GM19240 (cell line): ENCODE data around the gene TPRN.

ENCODE experiments used
- DNase-seq: peaks from one replicate; pipeline ENCODE4 v3.0.0; 2011; ENCODE audit warnings: low spot score; ENCODE audit not compliant: insufficient read length

Gene TPRN

DNA sequence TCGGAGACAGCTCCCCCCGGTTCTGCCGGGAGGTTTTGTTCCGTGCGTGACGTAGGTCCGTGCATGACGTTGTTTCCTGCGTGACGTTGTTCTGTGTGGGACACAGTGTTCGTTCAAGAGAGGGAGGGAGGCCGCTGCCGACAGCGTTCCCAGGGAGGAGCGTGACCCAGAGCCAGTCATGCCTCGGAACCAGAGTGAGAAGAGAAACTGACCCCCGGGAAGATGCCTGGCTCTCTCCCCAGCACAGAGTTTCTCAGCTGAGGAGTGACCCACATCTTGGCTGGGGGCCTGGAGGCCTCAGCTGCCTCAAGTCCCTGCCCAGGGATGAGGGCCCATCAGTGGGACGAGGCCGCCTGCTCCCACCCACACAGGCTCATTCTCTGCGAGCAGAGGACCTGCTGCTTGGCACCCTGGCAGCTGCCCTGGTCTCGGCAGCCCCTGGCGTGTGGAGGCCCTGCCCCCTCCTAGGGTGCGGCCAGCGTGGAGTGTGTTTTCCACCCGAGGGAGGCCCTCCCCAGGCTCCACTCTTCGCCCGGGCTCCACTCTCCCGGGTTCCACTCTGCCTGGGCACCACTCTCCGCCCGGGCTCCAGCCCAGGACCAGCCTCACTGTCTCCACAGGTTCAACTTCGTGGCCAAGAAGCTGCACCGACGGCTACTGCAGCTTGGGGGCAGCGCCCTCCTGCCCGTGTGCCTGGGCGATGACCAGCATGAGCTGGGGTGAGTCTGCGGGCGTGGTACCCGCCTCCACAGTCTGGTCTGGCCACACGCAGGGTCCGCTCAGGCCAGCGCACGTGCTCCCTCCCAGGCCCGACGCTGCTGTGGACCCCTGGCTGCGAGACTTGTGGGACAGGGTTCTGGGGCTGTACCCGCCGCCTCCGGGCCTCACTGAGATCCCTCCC, 12.9 kb upstream of the TPRN start:
- no peak for DNase-seq

DNA sequence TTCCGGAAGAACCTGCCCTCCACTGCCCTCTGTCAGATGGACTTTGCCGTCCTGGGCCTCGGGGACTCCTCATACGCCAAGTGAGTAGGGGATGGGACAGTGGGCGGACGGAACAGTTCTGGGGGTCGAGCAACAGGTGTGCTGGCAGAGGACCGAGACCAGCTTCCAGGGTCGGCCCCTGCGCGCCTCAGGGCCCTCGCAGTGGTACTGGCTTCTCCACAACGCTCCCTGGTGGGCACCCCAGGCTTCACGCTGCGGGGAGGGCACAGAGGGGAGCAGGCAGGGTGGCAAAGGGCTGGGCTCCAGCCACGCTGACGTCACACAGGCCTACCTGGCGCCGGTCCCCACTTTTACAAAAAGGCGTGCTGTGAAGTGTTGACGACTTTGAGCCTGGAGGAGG, 12.0 kb upstream of the TPRN start:
- DNase-seq = no peak

DNA sequence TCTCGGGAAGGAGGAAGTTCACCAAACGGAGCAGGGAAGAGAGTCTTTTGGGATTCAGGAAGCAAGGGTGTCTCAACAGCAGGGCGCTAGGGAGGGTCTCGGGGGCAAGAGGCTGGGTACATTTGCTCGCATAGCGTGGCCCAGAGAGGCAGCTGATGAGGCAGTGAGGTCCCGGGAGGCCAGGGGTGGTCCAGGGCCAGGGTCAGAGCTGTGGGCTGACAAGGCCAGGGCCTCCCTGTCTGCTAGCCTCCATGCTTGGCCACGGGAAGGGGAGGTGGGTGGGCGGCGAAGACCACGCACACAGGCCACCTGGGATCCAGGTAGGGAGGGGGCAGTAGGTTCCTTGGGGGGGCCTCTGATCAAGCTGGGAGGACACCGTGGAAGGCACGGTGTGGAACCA, 11.0 kb upstream of the TPRN start:
- DNase-seq = no peak

DNA sequence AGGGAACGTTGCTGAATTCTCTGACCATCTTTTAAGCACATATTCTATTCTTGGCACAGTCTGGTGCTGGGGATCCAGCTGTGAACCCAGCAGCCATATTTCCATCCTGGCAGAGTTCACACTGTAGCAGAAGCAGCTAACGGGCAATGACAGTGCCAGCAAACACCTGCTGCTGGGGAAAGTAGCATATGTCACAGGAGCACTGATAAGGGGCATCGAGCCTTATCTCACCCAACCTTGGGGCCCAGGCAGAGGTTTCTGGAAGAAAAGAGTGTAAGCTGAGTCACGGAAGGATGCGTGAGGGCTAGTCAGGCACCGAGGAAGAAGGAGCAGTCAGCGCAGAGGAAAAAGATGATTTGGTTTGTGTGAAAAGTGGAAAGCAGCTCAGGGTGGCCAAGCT, 6.1 kb upstream of the TPRN start:
- DNase-seq = no peak

DNA sequence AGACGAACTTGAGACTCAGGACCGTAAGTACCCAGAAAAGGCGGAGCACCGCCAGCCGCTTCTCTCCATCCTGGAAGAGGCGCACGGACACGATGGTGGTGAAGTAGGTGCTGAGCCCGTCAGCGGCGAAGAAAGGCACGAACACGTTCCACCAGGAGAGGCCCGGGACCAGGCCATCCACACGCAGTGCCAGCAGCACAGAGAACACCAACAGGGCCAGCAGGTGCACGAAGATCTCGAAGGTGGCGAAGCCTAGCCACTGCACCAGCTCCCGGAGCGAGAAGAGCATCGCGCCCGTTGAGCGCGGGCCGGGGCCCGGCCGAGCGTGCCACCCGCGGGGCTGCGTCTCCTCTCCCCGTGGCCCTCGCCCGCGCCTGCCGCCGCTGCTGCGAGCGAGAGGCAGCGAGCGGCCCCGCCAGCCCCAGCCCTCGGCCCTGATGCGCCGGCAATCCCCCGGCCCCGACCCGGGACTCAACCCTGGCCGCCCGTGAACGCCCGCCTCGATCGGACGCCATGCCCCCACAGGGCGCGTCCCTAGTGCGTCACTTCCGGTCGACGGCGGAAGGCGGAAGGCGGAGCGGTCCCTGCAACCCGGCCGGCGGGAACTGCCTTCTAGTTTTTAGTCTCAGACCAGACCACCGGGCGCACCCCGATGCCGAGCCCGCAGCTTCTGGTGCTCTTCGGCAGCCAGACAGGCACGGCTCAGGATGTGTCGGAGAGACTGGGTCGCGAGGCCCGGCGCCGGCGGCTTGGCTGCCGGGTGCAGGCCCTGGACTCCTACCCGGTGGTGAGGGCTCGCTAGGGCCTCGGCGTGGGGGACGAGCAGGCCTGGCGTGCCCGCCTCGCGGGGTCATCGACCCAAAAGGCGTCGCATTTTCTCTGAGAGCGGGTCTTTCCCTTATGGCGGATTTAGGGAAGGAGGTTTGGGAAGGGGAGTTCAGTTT, 4.9 kb upstream of the TPRN start, which contains the start of the genes NDOR1 and TMEM203:
Gene NDOR1 (plus strand): TSS at position 575 of the 944 bp plus-strand sequence. CDS start 78 bp downstream, at position 653.
Gene TMEM203 (minus strand): TSS at position 523 of the 944 bp plus-strand sequence. CDS start 234 bp downstream, at position 289.
- DNase-seq = peak; percentile 97

DNA sequence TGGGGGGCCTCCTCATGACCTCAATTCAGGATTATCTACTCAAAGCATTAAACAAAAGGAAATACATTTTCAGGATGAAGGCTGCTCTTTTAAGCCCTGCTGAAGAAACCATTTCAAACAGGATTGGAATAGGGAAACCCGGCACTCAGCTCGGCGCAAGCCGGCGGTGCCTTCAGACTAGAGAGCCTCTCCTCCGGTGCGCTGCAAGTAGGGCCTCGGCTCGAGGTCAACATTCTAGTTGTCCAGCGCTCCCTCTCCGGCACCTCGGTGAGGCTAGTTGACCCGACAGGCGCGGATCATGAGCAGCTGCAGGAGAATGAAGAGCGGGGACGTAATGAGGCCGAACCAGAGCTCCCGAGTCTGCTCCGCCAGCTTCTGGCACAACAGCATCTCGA, 4.2 kb upstream of the TPRN start:
- DNase-seq = no peak

DNA sequence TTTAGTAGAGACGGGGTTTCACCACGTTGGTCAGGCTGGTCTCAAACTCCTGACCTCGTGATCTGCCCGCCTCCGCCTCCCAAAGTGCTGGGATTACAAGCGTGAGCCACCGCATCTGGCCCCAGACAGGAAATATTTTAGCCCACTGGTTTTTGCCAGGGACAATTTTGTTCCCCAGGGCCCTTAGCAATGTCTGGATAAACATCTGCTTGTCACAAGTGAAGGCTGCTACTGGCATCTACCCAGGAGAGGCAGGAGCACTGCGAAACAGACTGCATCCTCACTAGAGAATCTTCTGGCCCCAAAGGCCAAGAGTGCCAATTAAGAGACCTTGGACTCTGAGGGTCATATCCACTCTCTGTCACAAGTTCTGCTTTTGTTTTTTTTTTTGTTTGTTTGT, 2.4 kb upstream of the TPRN start:
- no peak for DNase-seq

DNA sequence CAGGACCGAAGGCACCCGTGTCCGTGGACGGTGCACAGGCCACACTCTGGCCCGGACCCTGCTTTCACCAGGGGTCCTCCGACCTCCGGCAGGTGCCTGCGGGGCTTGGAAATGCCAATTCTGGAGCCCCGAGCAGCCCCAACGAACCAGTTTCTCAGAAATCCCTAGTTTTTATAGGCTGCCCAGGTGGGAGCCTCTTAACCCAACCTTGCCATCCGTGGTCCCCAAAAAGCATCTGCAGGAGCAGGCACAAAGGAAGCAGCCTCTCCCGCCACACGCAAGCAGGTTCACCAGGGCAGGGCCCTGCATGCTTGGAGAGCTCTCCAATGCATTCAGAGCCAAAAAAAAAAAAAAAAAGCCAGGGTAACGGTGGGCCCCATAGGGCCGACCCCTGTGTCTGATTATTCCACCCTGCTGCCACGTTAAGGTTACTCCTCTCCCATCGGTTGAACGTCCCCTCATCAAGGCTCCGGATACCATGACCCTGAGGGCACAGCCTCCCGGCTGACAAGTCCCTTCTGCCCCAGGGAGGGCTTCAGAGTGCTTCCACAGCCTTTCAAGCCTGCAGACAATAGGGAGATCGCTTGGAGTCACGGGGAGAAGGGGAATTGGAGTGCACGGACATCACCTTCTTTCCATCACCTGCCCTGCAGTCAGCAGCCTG, 796 bp upstream of the TPRN start:
- no peak for DNase-seq

DNA sequence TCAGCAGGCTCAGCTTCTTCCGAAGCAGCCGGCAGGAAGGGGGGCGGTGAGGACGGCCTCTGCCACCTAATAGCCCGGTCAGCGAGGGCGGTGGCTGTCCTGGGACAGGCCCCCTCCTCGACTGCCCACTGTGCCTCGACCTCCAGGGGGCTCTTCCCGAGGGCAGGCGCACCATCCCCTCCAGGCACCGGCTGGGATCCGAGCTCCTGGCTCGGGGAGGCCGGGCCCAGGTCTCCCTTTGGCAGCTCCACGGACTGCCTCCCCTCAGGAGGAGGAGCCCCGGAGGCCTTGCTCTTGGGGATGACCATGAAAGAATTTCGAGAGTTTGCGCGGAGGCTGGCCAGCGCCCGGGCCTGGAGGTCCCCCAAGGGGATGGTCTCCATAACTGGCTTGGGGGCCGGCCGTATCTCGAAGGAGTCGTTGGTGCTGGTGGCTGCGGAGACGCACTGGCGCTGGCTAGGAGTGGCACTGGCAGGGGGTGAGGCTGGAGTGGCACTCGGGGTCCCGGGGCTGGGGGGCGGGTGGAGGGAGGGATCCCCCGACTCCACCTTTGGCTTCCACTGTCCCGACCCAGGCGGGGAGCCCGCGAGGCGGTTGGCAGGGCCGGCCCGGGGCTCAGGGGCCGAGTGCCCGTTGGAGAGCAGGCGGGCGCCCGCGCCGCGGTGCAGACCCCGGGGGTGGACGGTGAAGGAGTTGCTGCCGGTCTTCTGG, 975 bp downstream of the TPRN start:
- no peak for DNase-seq

DNA sequence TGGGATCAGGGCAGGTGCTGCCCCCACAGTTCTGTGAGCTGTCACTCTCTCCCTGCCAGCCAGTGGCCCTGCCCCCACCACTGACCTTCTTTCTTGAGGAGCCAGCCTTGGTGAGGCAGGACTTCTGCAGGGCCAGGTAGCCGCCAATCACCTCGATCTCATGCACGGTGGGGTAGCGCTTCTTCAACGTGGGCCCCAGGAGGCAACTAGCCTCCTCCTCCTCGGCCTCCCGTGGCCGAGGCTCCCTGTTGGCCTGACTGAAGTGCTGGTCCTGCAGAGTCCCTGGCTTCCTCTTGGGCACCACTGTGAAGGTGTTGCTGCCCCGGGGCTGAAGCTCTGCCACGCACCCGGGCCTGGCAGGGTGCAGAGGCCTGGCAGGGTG, 1.6 kb downstream of the TPRN start:
- no peak for DNase-seq

DNA sequence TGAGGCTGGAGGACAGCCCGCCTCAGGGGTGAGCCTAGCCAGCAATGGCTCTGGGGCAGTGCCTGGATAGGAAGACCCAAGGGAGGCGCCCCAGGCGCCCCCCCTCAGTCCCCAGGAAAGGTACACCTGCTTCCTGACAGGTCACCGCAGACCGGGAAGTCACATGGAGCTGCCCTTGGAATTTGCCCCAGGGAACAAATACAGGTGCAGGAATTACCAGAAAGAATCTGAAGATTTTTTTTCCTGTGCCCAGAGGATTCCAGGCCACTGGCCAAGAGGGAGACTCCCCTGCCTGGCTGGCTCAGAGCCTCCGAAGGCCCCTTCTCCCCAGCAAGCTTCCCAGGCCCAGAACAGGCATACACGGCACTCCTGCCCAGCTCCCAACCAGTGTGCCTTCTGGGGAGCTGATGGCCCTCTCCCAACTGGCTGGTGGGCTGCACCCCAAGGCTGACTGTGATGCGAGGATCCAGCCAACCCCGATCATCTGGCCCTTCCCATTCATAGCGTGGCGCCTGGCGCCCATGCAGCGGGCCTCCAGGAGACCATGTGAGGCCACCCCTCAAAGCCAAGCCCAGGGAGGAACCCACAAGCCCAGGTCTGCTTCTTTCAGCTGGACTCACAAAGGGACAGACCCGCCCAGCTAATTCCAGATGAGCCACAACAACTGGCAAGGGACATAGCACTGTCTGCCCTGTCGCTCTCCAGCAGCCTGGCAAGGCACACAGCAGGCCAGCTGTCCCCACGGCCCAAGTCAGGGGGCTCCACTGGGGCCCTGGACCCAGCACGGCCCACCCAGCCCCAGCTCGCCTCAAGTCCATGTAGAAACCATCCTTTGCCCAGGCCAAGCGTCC, 2.3 kb downstream of the TPRN start:
- no peak for DNase-seq

DNA sequence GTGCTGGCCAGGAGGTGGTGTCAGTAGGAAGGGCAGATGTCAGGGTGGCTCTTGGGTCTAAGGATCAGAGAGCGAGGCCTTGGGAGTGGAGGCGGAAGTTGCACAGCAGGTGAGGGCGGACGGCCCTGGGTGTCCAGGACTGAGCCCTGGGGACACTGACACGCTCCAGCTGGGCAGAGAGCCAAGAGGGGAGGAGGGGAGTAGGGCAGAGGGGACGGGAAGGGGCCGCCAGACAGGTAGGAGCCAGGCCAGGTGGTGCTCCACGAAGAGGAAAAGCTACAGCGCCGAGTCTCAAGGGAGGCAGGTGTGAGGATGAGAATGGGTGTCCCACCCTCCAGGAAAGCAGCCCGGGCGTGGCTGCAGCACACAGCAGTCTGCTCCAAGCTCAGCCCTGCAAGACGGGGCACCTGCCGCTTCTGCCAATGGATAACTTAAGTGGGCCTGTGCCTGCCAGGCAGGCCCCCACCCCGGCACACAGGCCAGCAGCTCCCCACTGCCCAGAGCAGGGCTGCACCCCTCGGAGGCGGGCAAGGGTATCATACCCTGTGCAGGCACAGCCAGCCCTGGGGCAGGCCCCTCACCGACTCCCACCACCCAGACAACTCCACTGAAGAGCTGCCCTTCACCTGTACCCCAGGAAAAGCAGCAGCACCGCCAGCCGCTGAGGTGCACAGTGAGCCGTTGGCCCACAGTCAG, 4.9 kb downstream of the TPRN start:
- no peak for DNase-seq

DNA sequence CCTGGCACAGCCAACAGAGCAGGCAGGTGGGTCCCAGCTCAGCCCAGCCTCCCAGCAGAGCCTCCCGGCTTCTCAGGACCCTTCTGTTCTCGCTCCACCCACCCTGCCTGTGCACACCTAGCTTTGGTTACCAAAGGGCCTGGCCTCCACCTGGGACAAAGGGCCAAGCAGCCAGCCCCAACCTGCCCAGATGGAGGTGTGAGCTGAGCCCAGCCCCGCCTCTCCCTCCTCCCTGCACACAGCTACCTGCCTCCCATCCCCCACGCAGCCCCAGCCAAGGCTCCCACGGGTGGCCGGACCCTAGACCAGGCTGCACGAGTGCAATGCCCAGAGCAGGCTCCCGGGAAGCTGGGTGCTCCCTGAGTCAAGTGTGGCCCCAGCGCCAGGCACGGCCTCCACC, 5.6 kb downstream of the TPRN start:
- DNase-seq = no peak

DNA sequence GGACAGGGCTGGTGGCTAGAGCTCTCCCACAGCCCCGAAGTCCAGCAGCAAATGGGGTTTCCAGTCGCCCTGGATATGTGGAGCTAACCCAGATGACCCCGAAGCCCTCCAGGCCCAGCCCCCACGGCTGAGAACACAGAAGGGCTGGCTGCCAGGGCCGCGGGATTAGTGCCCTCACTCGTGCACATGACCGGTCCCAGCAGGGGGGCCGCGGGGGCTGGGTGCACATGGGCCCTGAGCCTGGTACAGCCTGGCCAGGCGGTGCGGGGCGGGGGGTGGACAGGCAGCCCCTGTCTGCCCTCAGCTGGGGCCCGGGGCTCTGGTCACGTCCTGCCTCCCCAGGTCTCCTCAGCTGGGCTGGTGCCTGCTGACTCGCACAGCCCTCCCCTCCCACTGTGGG, 6.2 kb downstream of the TPRN start:
- no peak for DNase-seq

DNA sequence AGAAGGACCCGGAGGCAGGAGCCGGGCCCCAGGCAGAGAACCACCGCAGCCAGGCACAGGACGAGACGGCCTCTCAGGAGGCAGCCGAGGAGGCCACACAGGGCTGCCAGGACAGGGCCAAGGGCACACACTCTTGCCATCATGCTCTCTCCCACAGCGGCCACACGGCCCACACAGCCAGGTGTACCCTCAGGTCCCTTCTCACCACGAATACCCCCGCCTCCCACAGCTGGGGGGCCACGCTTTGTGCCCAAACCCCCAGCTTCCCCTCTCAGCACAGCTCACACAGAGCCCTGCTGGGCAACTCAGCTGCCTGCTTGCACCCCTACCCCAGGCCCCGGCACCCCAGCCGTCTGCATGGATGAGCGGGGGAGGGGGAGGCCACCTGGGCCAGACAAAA, 6.8 kb downstream of the TPRN start:
- DNase-seq = no peak

DNA sequence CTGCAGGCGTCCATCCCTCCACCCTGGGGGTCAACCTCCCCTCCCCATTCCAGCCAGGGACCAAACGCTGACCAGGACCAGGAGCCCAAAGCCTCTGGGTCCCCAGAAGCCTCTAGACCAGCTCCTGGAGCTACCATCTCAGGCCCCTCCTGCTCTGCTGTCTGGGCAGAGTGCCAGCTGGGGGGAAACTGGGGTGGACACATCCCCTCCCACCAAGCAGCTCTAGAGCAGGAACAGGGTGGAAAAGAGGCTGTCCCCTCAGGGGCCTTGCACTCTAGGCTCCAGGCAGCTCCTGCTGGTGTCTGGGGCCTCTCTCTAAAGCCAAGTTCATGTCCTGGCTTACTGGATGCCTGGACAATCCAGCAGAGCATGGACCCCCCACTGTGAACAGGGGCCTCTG, 7.7 kb downstream of the TPRN start:
- no peak for DNase-seq

DNA sequence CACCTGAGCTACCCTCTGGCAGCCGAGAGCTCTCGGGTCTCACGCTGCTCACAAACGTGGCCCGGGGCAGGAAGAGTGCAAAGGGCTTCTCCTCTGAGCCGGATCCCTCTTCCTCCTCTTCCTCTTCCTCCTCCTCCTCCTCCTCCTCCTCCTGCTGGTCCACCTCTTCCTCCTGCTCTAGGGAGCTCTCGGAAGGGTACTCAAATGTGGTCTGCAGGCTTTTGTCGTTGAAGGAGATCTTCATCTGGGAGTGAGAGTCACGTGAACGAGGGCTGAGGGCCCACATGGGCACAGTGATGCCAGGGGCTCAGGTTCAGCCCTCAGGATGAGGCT, 8.1 kb downstream of the TPRN start:
- no peak for DNase-seq

DNA sequence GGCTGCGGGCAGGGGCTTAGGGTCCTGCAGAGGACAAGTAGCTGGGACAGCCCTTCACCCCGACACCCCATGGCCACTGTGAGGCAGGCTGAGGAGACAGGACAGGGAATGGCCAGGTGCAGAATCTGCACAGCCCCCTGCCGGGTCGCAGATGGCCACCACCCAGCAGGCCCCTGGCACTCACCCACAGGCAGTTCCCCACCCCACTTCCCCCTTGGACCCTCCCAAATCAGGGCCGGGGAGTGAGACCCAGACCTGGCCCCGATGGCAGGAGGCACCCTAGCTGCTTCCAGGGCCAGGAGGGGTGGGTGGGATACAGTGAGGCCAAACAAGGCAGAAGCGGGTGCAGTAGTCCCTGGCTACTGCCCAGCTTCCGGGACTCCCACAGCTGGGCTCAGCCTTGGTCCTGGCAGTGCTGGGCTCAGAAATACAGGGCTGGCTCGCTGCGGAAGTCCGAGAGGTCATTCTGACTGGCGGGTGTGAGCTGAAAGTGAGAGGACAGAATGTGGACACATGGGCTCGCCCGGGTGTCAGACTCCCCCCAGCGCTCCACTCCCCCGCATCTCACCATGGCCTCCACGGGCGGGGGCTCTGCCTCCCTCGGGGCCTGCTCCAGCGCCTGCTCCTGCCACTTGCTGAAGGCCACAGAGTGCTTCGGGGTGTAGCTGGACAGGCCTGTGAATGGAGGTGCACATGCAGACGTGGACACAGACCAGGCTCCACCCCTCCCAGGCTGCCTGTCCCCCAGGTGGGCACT, 8.7 kb downstream of the TPRN start:
- DNase-seq = no peak

DNA sequence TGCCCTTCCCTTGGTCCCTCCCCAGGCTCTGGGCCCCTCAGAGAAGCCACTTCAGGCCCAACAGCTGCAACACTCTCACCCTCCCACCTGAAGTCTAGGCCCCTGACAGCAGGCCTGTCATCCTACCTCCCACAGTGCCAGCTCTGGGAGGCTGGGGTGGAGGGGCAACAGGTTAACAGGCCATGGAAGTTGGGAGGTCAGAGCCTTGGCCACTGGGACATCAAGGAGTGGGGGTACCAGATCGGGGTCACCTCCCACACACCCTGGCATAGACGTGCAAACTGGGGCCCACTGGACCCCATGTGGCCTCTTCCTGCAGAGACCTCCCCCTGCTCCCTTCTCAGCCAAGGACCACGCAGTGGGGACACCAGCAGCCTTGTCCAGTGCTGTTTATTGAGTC, 9.3 kb downstream of the TPRN start:
- DNase-seq = no peak
